HepG2 (cell line): ENCODE results near the gene FHIT. TPM values are rescaled to one million over a fixed set of nuclear protein-coding genes. Genes with fewer than 3 reads are reported as not detected.

Source experiments
- ATAC-seq: fragments of 200-7000 bp; cut with Tn5 transposase; 3 replicates; pipeline ENCODE4 v1.9.1; 2020; ENCODE audit warnings: mild to moderate bottlenecking, moderate library complexity
- BruUV-seq: library from RNA; stranded (reverse); fragments of 400-500 nt; replicated peaks from 2 replicates; lab custom pipeline; 2021; lab: Mats Ljungman, UMichigan
- CTCF ChIA-PET: fragments of 300-600 bp; formaldehyde crosslinking; extraction: SDS; loops from one replicate; lab custom pipeline; 2021; ENCODE audit warnings: low total read pairs, inconsistent platforms, low intra/inter-chr PET ratio; lab: Yijun Ruan, JAX
- POLR2A ChIA-PET: fragments of 350-600 bp; sonication (Branson Sonifier 250); formaldehyde crosslinking; loops from one replicate; lab custom pipeline; 2020; ENCODE audit warnings: antibody characterized with exemption, inconsistent platforms; lab: Yijun Ruan, JAX
- DNase-seq: peaks from one replicate; pipeline ENCODE4 v3.0.0-alpha.2; 2015; ENCODE audit warnings: low spot score
- FAIRE-seq: peaks from 3 replicates; lab custom pipeline; 2011; peaks lifted over from hg19 to GRCh38; lab: Jason Lieb, UNC
- H2AFZ ChIP-seq: one replicate; pipeline ENCODE4 v1.6.1; 2011; ENCODE audit warnings: low read length, inconsistent platforms
- H3K27ac ChIP-seq: fragments of 300-600 bp; 3 replicates; pipeline ENCODE4 v1.8.0; 2011; ENCODE audit warnings: mixed run types, mild to moderate bottlenecking, mixed read lengths, low read length, inconsistent platforms; ENCODE audit not compliant: insufficient read depth; ENCODE audit errors: extremely low read length
- H3K27me3 ChIP-seq, 2 experiments: fragments of 200-600 bp in 1 of 2; 2 replicates in 1 of 2; 3 replicates in 1 of 2; pipeline versions ENCODE4 v1.6.0 to v1.8.0; 2011; ENCODE audit warnings: low read length in 2 of 2, mild to moderate bottlenecking in 2 of 2, moderate library complexity in 2 of 2, inconsistent platforms in 1 of 2; ENCODE audit not compliant: insufficient read depth in 2 of 2, control insufficient read depth in 1 of 2
- H3K36me3 ChIP-seq, 2 experiments: fragments of 200-600 bp in 1 of 2; replicated peaks in 1 of 2; 2 replicates in 1 of 2; 3 replicates in 1 of 2; pipeline versions ENCODE4 v1.5.1 to v1.8.0; 2011; ENCODE audit warnings: low read length in 2 of 2, inconsistent platforms in 1 of 2; ENCODE audit not compliant: insufficient read depth in 2 of 2, control insufficient read depth in 1 of 2
- H3K4me1 ChIP-seq: 2 replicates; pipeline ENCODE4 v1.5.1; 2012; ENCODE audit warnings: low read length, inconsistent platforms; ENCODE audit not compliant: insufficient read depth
- H3K4me2 ChIP-seq: 2 replicates; pipeline ENCODE4 v1.6.0; 2011; ENCODE audit warnings: low read depth, low read length, inconsistent platforms
- H3K4me3 ChIP-seq, 3 experiments: fragments of 200-600 bp in 1 of 3; sonication (generic), shearing (Covaris generic) in 1 of 3; replicated peaks in 1 of 3; 2 replicates each; pipeline ENCODE4 v1.5.1; 2011 to 2016; ENCODE audit warnings: low read length in 3 of 3, inconsistent platforms in 2 of 3, low read depth in 2 of 3, mild to moderate bottlenecking in 2 of 3, control low read depth in 1 of 3, mixed read lengths in 1 of 3; ENCODE audit not compliant: insufficient read depth in 1 of 3
- H3K79me2 ChIP-seq: one replicate; pipeline ENCODE4 v1.6.1; 2011; ENCODE audit warnings: low read length, inconsistent platforms; ENCODE audit not compliant: insufficient read depth
- H3K9ac ChIP-seq: 2 replicates; pipeline ENCODE4 v1.6.0; 2011; ENCODE audit warnings: mild to moderate bottlenecking, low read depth, low read length, inconsistent platforms; ENCODE audit not compliant: insufficient read depth
- H3K9me3 ChIP-seq: 2 replicates; pipeline ENCODE4 v1.5.1; 2012; ENCODE audit warnings: mild to moderate bottlenecking, low read length
- H4K20me1 ChIP-seq: 2 replicates; pipeline ENCODE4 v1.6.0; 2011; ENCODE audit warnings: inconsistent platforms, mild to moderate bottlenecking, low read length, moderate library complexity; ENCODE audit not compliant: insufficient read depth
- ARNTL ChIP-seq: sonication (generic); formaldehyde crosslinking; IDR thresholded peaks from 2 replicates; pipeline ENCODE4 v1.4.0; 2020; ENCODE audit warnings: mild to moderate bottlenecking, missing genetic modification reagents
- ASH2L ChIP-seq: fragments of 300-600, 200-600 bp; sonication (generic); IDR thresholded peaks from 2 replicates; pipeline ENCODE4 v1.7.0; 2017; ENCODE audit warnings: low read depth, mild to moderate bottlenecking, moderate library complexity, mixed read lengths, low read length; ENCODE audit not compliant: insufficient read length
- FOSL1 ChIP-seq: sonication (generic); formaldehyde crosslinking; IDR thresholded peaks from 2 replicates; pipeline ENCODE4 v1.9.0; 2021; ENCODE audit warnings: missing genetic modification reagents, borderline replicate concordance
- ISL2 ChIP-seq: sonication (generic); formaldehyde crosslinking; IDR thresholded peaks from 2 replicates; pipeline ENCODE4 v1.5.0; 2020; ENCODE audit warnings: missing genetic modification reagents
- KAT2B ChIP-seq: fragments of 150-350 bp; IDR thresholded peaks from 2 replicates; pipeline ENCODE4 v1.6.1; 2014; ENCODE audit warnings: low read depth, low read length, borderline replicate concordance
- MXD4 ChIP-seq: IDR thresholded peaks from 2 replicates; pipeline ENCODE4 v1.6.1; 2016; ENCODE audit warnings: mild to moderate bottlenecking, missing biosample characterization, missing genetic modification reagents
- NCOR1 ChIP-seq: fragments of 200-600 bp; sonication (generic); IDR thresholded peaks from 2 replicates; pipeline ENCODE4 v1.7.0; 2017; ENCODE audit warnings: antibody characterized with exemption, low read length, borderline replicate concordance
- SATB2 ChIP-seq: sonication (generic); formaldehyde crosslinking; IDR thresholded peaks from 2 replicates; pipeline ENCODE4 v1.5.0; 2020; ENCODE audit warnings: missing genetic modification reagents
- SMYD3 ChIP-seq: sonication (generic); formaldehyde crosslinking; IDR thresholded peaks from 2 replicates; pipeline ENCODE4 v1.8.1; 2023; ENCODE audit warnings: mild to moderate bottlenecking, missing genetic modification reagents
- SNAPC2 ChIP-seq: sonication (generic); formaldehyde crosslinking; IDR thresholded peaks from 2 replicates; pipeline ENCODE4 v1.8.1; 2022; ENCODE audit warnings: mild to moderate bottlenecking, missing genetic modification reagents
- SUZ12 ChIP-seq: fragments of 150-350 bp; IDR thresholded peaks from 2 replicates; pipeline ENCODE4 v1.6.1; 2014; ENCODE audit warnings: low read depth, low read length
- TOPORS ChIP-seq: sonication (generic); formaldehyde crosslinking; IDR thresholded peaks from 2 replicates; pipeline ENCODE4 v1.8.0; 2023; ENCODE audit warnings: mild to moderate bottlenecking, missing genetic modification reagents
- ZBTB3 ChIP-seq: sonication (generic); formaldehyde crosslinking; IDR thresholded peaks from 2 replicates; pipeline ENCODE4 v1.4.0; 2020; ENCODE audit warnings: low read depth, mild to moderate bottlenecking, moderate library complexity, missing genetic modification reagents, borderline replicate concordance
- ZFAT ChIP-seq: sonication (generic); formaldehyde crosslinking; conservative IDR thresholded peaks from 2 replicates; pipeline ENCODE4 v1.8.1; 2023; ENCODE audit warnings: missing genetic modification reagents, inconsistent platforms
- ZMYM2 ChIP-seq: sonication (generic); formaldehyde crosslinking; IDR thresholded peaks from 2 replicates; pipeline ENCODE4 v1.8.0; 2022; ENCODE audit warnings: mild to moderate bottlenecking, missing genetic modification reagents
- ZNF207 ChIP-seq: fragments of 450-650 bp; IDR thresholded peaks from 2 replicates; pipeline ENCODE4 v1.6.1; 2016; ENCODE audit warnings: antibody characterized with exemption, borderline replicate concordance
- ZNF30 ChIP-seq: sonication (generic); formaldehyde crosslinking; IDR thresholded peaks from 2 replicates; pipeline ENCODE4 v1.5.0; 2020; ENCODE audit warnings: mild to moderate bottlenecking, missing genetic modification reagents
- ZNF563 ChIP-seq: sonication (generic); formaldehyde crosslinking; IDR thresholded peaks from 2 replicates; pipeline ENCODE4 v1.8.0; 2022; ENCODE audit warnings: mild to moderate bottlenecking, moderate library complexity, missing genetic modification reagents
- WGBS: methylation state at CpG from one replicate; pipeline ENCODE4 v1.1.6; 2017; ENCODE audit warnings: low lambda C conversion rate; 5-methylcytosine and 5-hydroxymethylcytosine counted together
- in situ Hi-C: cut with HindIII; loops from 2 replicates; pipeline ENCODE4 v1.10.0; 2017; ENCODE audit warnings: low pct_unique_long_range_greater_than_20kb; ENCODE audit not compliant: extremely low pct_ligation_motif_present
- intact Hi-C: fragments of 100-400 bp; cut with micrococcal nuclease; formaldehyde crosslinking; loops from one replicate; pipeline ENCODE4 v1.10.0; 2022; ENCODE audit not compliant: unreplicated experiment
- polyA plus RNA-seq, 8 experiments: library from polyadenylated mRNA; depleted of rRNA in 3 of 8; stranded (reverse) in 7 of 8; unstranded in 1 of 8; fragments of >200 nt; fragmentation: Illumina TruSeq in 4 of 8; extraction: Trizol in 4 of 8; gene quantifications; 2 replicates each; pipeline versions ENCODE4 v1.2.1 to v1.2.3, GENCODE V29; 2011 to 2016; ENCODE audit warnings: low read depth in 4 of 8, missing spikeins in 1 of 8, mixed read lengths in 1 of 8; ENCODE audit not compliant: insufficient read depth in 1 of 8
- total RNA-seq, 5 experiments: library from RNA; depleted of rRNA; stranded (reverse); fragments of >200 nt; fragmentation: Illumina TruSeq; extraction: Trizol; gene quantifications; 2 replicates each; pipeline ENCODE4 v1.2.3, GENCODE V29; 2016; ENCODE audit warnings: low read depth in 1 of 5
- TF ChIP-seq, protein P1 (sequence below): sonication (generic); formaldehyde crosslinking; IDR thresholded peaks from 2 replicates; pipeline ENCODE4 v1.4.0; 2020; ENCODE audit warnings: missing genetic modification reagents, borderline replicate concordance

The FHIT gene
- total and polyA plus RNA-seq, 2 of the 13 experiments (the other 11 are each of a cell fraction or from before 2014, with no cell fraction given), result 4.0 to 4.6 TPM

DNA sequence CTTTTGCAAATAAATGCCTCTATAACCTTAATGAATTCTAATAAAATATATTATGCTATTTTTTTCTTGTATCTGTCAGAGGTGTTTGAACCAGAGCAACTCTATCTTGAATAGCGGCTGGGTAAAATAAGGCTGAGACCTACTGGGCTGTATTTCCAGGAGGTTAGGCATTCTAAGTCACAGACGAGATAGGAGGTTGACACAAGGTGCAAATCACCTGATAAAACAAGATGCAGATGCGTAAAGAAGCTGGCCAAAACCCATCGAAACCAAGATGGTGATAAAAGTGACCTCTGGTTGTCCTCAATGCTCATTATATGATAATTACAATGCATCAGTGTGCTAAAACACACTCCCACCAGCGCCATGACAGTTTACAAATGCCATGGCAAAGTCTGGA is 990.7 kb downstream of the FHIT start:
- H2AFZ ChIP-seq, result no peak overlapping the region
- H3K36me3 ChIP-seq, result no peaks in the 10 kb centered on the region
- ChIA-PET CTCF (no interaction called here), POLR2A (no interaction called here)
- H3K4me3 ChIP-seq, result no peak overlapping the region
- 34% methylated on average over 5 of the region's 5 CpGs for WGBS
- no TSS peak for BruUV-seq
- H3K4me2 ChIP-seq, result no peak overlapping the region
- TF ChIP-seq FOSL1 (CRISPR knock-in tag), result no peak
- no peak for TF ChIP-seq MXD4 (CRISPR knock-in tag)
- no peak for TF ChIP-seq SNAPC2
- TF ChIP-seq, protein P1, sequence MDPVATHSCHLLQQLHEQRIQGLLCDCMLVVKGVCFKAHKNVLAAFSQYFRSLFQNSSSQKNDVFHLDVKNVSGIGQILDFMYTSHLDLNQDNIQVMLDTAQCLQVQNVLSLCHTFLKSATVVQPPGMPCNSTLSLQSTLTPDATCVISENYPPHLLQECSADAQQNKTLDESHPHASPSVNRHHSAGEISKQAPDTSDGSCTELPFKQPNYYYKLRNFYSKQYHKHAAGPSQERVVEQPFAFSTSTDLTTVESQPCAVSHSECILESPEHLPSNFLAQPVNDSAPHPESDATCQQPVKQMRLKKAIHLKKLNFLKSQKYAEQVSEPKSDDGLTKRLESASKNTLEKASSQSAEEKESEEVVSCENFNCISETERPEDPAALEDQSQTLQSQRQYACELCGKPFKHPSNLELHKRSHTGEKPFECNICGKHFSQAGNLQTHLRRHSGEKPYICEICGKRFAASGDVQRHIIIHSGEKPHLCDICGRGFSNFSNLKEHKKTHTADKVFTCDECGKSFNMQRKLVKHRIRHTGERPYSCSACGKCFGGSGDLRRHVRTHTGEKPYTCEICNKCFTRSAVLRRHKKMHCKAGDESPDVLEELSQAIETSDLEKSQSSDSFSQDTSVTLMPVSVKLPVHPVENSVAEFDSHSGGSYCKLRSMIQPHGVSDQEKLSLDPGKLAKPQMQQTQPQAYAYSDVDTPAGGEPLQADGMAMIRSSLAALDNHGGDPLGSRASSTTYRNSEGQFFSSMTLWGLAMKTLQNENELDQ, result no peak
- no peak for TF ChIP-seq SUZ12
- TF ChIP-seq KAT2B, result no peak
- TF ChIP-seq ZNF207, result no peak
- TF ChIP-seq SATB2 (CRISPR knock-in tag), result no peak
- no peak for TF ChIP-seq ZMYM2 (CRISPR knock-in tag)
- TF ChIP-seq TOPORS (CRISPR knock-in tag), result no peak
- no peak for TF ChIP-seq SMYD3
- TF ChIP-seq ASH2L, result no peak
- TF ChIP-seq ARNTL (CRISPR knock-in tag), result no peak
- TF ChIP-seq ZNF563 (CRISPR knock-in tag), result no peak
- no peak for TF ChIP-seq ZNF30 (CRISPR knock-in tag)
- TF ChIP-seq ZBTB3, result no peak
- TF ChIP-seq ISL2 (CRISPR knock-in tag), result no peak
- TF ChIP-seq NCOR1, result no peak
- TF ChIP-seq ZFAT, result no peak
- no peaks in the 10 kb centered on the region; a peak in 1 of 5 replicates for H3K27me3 ChIP-seq
- ATAC-seq (no peak), DNase-seq (no peak), FAIRE-seq (no peak)
- no peaks in the 10 kb centered on the region for H3K4me1 ChIP-seq
- H3K9me3 ChIP-seq, result no peaks in the 10 kb centered on the region
- no peak overlapping the region for H3K9ac ChIP-seq
- no peaks in the 10 kb centered on the region for H3K79me2 ChIP-seq
- intact Hi-C loops (no loop called here), in situ Hi-C loops (no loop called here)
- no peak overlapping the region for H3K27ac ChIP-seq
- no peaks in the 10 kb centered on the region for H4K20me1 ChIP-seq
